ENCODE results near the gene TENM4. TPM values are rescaled to one million over a fixed set of nuclear protein-coding genes. Genes with fewer than 3 reads are reported as not detected.

The TENM4 gene
- total RNA-seq, 1 experiment from 2014 or later, result 0.39 TPM

- ATAC-seq, result no peak
- CTCF ChIA-PET, result no interaction called here
- POLR2A ChIA-PET, result no interaction called here
- TF ChIP-seq TCF7L2 (IDR thresholded peaks at IDR 0.05; ENCODE audit: low read depth, low read length) (no peak), REST (IDR thresholded peaks at IDR 0.05; ENCODE audit: insufficient read depth in 1 of 2, low read depth in 2 of 2, low read length in 1 of 2) (no peak), POLR2AphosphoS5 (IDR thresholded peaks at IDR 0.05; ENCODE audit: low read depth, low read length) (no peak), SIN3A (IDR thresholded peaks at IDR 0.05; ENCODE audit: borderline replicate concordance, insufficient read depth, low read depth, low read length) (no peak), CTCF (IDR thresholded peaks at IDR 0.05) (no peak)
- H3K27me3 ChIP-seq (ENCODE audit: control insufficient read depth, insufficient read depth, low read length), result peaks cover 4% of the 10 kb centered on the region; the same call in 1 of the 2 replicates
- in situ Hi-C loops (cut with HindIII; ENCODE audit: low pct_unique_long_range_greater_than_20kb, low sequenced_read_pairs) (no loop called here), intact Hi-C loops (cut with micrococcal nuclease; ENCODE audit: unreplicated experiment) (no loop called here)
- no TSS peak for BruUV-seq (replicated peaks)
- DNase-seq (ENCODE audit: low read depth, low spot score), result no peak
- H3K9me3 ChIP-seq (ENCODE audit: control insufficient read depth, insufficient read depth, low read depth, low read length), result no peaks in the 10 kb centered on the region
- no peak overlapping the region for H3K4me3 ChIP-seq (ENCODE audit: low read depth in 2 of 2, low read length in 2 of 2)
- H3K27ac ChIP-seq (ENCODE audit: low read length), result no peak overlapping the region
- no peaks in the 10 kb centered on the region for H3K4me1 ChIP-seq (ENCODE audit: control insufficient read depth, insufficient read depth, low read length)
- H3K36me3 ChIP-seq (ENCODE audit: control insufficient read depth, insufficient read depth, low read length), result no peaks in the 10 kb centered on the region
These were observed 204.3 kb downstream of the TENM4 start for GRCh38 chr11:79236541-79236971.

GRCh38 chr11:79235696-79236095 is 205.1 kb downstream of the TENM4 start:
- in situ Hi-C loops (cut with HindIII; ENCODE audit: low pct_unique_long_range_greater_than_20kb, low sequenced_read_pairs) (no loop called here), intact Hi-C loops (cut with micrococcal nuclease; ENCODE audit: unreplicated experiment) (no loop called here)
- peaks cover 4% of the 10 kb centered on the region; the same call in 1 of the 2 replicates for H3K27me3 ChIP-seq (ENCODE audit: control insufficient read depth, insufficient read depth, low read length)
- no peak for TF ChIP-seq REST (IDR thresholded peaks at IDR 0.05; ENCODE audit: insufficient read depth in 1 of 2, low read depth in 2 of 2, low read length in 1 of 2)
- TF ChIP-seq POLR2AphosphoS5 (IDR thresholded peaks at IDR 0.05; ENCODE audit: low read depth, low read length), result no peak
- no peak for TF ChIP-seq CTCF (IDR thresholded peaks at IDR 0.05)
- no peak for TF ChIP-seq TCF7L2 (IDR thresholded peaks at IDR 0.05; ENCODE audit: low read depth, low read length)
- TF ChIP-seq SIN3A (IDR thresholded peaks at IDR 0.05; ENCODE audit: borderline replicate concordance, insufficient read depth, low read depth, low read length), result no peak
- H3K36me3 ChIP-seq (ENCODE audit: control insufficient read depth, insufficient read depth, low read length), result no peaks in the 10 kb centered on the region
- DNase-seq (ENCODE audit: low read depth, low spot score) (no peak), ATAC-seq (no peak)
- no peak overlapping the region for H3K27ac ChIP-seq (ENCODE audit: low read length)
- CTCF ChIA-PET, result no interaction called here
- no peaks in the 10 kb centered on the region for H3K9me3 ChIP-seq (ENCODE audit: control insufficient read depth, insufficient read depth, low read depth, low read length)
- POLR2A ChIA-PET, result no interaction called here
- no peaks in the 10 kb centered on the region for H3K4me1 ChIP-seq (ENCODE audit: control insufficient read depth, insufficient read depth, low read length)
- no TSS peak for BruUV-seq (replicated peaks)
- H3K4me3 ChIP-seq (ENCODE audit: low read depth in 2 of 2, low read length in 2 of 2), result no peak overlapping the region
